CD4-positive, alpha-beta T cell treated with Interleukin-10 for 1 hour (primary cell): ENCODE measurements around the gene CSTF3.
"Not testable (repeated sequence)": the region's sequence is repeated elsewhere in the genome, so short reads cannot be mapped to it uniquely, and the experiment has no call there.

Experiments
- DNase-seq: peaks from one replicate; pipeline ENCODE4 v3.0.0-alpha.2; 2020

CSTF3 gene

GRCh38 chr11:33160136-33160535 lies 1.1 kb downstream of the CSTF3 start:
- peak; percentile 33 for DNase-seq

DNA sequence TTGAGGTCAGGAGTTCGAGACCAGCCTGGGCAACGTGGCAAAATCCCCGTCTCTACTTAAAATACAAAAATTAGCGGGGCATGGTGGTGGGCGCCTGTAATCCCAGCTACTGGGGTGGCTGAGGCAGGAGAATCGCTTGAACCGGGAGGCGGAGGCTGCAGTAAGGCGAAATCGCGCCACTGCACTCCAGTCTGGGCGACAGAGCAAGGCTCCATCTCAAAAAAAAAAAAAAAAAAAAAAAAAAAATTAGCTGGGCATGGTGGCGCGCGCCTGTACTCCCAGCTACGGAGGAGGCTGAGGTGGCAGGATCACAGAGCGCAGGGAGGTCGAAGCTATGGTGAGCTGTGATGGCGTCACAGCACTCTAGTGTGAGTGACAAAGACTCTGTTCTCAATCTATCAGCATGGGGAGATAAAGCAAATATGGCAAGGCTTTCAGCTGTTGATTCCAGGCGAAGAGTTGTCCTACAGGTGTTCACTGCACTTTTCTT lies 1.9 kb downstream of the CSTF3 start:
- DNase-seq, result not testable (repeated sequence)

DNA sequence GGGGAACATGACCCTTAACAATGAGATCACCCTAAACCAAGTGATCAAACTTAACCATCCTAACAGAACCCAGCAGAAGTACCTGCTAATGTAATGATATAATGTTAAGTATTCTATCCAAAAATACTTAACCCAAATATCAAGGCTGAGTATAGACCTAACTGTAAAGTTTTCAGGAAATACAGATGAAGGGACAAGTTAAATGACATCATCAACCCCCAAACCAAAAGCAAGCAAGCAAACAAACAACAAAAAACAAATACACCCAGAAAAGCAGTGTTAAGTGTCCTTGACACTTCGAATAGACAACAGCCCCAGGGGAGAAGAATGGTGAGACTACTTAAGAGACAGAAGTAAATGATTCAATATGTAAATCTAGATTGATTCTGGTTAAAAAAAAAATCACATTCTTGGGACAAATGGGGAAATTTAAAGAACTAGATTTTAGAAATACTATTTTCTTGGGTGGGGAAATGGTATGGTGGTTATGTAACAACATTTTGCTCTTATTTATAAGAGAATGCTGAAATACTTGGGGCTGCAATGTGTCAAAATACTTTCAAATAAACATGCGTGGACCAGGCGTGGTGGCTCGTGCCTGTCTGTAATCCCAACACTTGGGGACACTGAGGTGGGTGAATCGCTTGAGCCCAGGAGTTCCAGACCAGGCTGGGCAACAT lies 2.5 kb downstream of the CSTF3 start:
- no peak for DNase-seq

- no peak for DNase-seq
Measured at GRCh38 chr11:33157103-33158027, 3.9 kb downstream of the CSTF3 start.

DNA sequence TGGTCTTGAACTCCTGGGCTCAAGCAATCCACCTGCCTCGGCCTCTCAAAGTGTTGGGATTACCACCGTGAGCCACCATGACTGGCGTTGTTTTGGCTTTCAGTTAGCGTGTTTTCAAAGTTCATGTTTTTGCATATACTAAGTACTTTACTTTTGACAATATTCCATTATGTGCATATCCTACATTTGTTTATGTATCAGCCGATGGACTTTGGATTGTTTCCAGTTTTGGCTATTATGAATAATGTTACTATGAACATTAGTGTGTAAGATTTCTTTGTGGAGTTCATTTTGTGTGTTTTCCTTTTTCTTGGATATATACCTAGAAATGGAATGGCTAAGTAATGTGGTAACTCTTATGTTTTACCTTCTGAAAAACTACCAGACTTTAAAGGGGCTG lies 9.9 kb downstream of the CSTF3 start:
- no peak for DNase-seq

DNA sequence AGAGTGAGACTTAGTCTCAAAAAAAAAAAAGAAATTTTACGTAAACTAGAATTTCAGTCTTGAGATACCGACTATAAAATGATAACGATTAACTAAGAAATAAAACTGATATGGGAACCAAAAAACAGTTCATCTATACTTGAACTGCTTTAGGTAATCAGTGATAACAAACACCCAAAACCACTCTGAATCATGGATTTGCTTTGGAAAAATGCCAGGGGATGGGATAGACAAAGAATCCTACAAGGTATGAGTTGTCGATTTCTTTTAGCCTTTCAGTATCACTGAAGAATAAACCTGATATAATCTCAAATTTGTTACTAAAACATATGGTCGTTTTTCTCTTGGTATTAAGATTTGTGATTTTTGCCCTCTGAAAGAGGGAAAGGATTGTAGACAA lies 13.7 kb downstream of the CSTF3 start:
- no peak for DNase-seq

GRCh38 chr11:33135768-33136443 lies 25.4 kb downstream of the CSTF3 start:
- DNase-seq, result no peak

DNA sequence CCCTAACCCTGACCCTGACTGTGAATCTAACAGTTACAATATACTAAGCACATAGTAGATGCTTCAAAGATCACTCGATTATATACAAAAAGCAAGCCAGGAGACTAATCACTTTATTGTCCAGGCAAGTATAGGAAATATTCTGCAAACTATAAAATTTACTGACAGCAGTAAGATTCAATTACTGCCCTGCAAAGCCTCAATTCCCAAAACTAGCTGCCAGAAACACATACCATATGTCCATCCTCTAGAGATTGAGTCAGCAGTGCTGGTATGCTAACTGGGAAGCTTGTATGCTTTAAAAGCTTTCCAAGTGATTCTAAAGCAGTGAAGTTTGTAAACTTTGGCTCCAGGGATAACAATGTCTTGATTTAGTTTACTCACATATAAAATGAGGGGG lies 26.1 kb downstream of the CSTF3 start:
- no peak for DNase-seq

- DNase-seq, result no peak
Measured at GRCh38 chr11:33134276-33134675, 27.0 kb downstream of the CSTF3 start.

DNA sequence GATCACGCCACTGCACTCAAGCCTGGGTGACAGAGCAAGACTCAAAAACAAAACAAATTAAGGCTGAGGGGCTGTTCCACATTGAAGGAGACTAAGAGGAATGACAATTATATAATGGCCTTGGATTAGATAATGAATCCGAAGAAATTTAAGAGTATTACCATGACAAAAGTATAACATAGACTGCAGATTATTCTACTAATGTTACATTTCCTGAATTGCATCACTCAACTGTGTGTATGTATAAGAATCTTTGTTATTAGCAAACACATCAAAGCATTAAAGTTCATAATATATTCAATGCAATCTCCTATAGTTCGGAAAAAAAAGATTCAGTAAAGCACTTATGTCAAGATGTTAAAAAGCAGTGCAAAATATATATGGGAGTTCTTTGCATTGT lies 27.5 kb downstream of the CSTF3 start:
- DNase-seq, result no peak

DNA sequence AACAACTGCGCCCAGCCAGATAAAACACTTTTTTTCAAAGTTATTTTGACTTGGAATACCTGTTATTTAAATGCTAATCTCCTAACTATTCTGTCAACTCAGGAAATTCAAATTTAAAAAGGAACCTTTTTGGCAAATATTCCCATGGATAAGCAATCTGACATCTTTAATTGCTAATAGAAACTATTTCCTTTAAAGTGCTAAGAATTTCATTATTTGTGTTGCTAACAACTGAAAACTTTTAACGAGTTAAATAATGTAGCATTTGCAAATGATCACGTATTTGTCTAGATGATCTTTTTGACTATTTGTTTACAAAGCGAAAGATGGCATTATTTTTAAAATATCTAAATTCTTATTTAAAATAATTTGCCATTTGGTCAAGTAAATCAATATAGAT lies 28.8 kb downstream of the CSTF3 start:
- no peak for DNase-seq

GRCh38 chr11:33128739-33129138 lies 32.5 kb downstream of the CSTF3 start:
- DNase-seq, result no peak

DNA sequence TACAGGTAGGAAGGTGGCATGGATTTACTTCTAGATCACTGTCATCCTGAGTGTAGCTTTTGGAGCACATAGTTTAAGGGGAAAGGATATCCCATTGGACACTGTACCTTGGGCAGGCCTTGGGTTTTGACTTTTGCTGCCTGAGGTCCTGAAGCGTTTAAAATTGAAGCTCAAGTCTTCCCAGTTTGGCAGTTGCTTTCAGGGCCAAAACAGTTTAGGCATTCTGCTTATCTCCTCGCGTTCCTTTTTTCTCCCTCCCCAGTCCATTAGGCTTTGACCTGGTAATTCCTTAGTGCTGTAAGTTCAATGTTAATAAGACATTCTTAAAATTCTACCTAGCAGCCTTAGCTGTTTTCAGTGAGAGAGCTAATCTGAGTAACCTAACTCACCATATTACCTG lies 35.7 kb downstream of the CSTF3 start:
- no peak for DNase-seq

- DNase-seq, result no peak
Measured at GRCh38 chr11:33125025-33125424, 36.3 kb downstream of the CSTF3 start.

- not testable (repeated sequence) for DNase-seq
Measured at GRCh38 chr11:33122696-33123095, 38.6 kb downstream of the CSTF3 start.

GRCh38 chr11:33116535-33116934 lies 44.7 kb downstream of the CSTF3 start:
- DNase-seq, result no peak

- DNase-seq, result no peak
Measured at GRCh38 chr11:33110083-33110482, 51.2 kb downstream of the CSTF3 start.

DNA sequence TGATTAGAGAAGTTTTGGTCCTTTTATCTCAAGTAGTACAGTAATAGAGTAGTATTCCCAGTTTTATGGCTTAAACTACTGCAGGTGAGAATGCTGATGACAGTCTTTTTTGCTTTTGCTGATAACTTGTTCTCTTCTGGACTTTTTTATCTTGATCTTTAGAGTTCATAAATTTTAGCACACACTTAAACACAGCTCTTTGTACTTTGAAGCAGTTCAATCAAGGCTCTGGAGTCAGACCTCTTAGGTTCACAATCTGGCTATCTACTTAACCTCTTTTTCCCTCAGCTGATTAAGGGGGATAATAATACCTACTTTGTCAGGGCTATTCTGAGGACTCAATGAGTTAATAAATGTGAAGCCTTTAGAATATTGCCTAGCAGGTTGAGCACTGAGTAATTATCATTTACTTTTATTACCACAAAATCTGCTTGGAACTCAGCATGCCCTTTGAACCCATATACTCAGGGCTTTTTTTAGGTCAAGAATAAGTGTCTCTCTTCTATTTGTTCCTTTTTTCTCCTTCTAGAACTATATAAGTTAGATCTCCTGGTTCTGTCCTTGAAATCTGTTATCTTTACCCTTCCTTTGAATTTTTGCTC lies 51.9 kb downstream of the CSTF3 start:
- no peak for DNase-seq

DNA sequence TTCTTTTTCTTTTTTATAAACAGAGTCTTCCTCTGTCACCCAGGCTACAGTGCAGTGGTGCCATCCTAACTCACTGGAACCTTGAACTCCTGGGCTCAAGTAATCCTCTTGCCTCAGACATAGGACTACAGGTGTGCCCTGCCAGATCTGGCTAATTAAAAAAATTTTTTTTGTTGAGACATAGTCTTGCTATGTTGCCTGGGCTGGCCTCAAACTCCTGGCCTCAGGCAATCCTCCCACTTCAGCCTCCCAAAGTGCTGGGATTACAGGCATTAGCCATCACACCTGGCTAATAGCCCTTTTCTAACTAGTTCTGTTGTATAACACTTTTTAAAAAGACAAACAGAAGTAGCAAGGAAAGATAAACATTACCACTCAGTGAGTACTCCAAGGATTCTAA lies 57.4 kb downstream of the CSTF3 start:
- no peak for DNase-seq

DNA sequence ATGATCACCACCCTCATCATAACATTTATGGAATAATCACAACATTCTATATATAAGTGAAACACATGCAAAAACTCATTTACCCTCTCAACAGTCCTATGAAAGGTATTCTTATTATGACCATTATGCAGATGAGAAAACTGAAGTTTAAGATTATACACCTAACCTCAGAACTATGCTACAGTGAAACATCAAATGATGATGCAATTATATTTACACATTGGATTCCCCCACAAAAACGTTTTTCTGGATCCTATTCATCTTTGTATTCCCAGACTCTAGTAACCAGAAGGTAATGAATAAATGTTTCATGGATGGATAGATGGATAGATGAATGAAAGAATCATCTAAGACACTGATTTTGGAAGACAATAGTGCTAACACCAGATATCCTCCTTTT lies 67.1 kb downstream of the CSTF3 start:
- no peak for DNase-seq

DNA sequence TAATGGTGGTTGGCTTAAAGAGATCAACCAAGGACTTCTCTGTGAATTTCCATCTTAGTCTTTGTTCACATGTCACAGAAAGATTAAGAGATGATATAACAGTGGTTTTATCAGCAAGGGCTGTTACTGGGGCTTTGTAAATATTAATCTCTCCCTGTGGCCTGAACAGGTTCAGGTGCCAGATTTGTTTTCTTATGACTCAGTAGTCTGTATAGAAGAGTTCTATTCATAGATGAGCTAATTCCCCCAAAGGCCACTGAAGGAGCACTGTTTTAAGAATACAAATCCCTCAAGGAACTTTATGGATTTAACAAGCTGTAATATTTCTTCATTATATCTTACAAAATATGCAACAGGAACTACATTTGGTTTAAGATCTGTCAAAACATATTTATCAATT lies 71.5 kb downstream of the CSTF3 start:
- no peak for DNase-seq

GRCh38 chr11:33086017-33086416 lies 75.3 kb downstream of the CSTF3 start:
- DNase-seq, result no peak

DNA sequence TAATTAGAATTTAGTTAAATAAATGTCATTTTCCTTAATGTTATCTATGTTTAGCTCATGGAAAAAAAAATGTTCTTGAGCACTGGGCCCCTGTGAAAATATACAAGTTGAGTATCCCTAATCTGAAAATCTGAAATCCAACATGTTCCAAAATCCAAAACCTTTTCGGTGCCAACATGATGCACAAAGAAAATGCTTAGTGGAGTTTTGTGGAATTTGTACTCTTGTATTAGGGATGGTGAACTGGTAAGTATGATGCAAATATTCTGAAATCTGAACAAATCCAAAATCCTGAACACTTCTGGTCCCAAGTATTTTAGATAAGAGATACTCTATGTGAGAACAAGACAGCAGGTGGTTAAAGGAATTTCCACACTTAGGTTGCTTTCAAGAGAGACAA lies 77.4 kb downstream of the CSTF3 start:
- no peak for DNase-seq
